Astrocyte (in vitro differentiated cells and primary cell): ENCODE data around the gene MCM3AP. TPM values are rescaled to one million over a fixed set of nuclear protein-coding genes. Genes with fewer than 3 reads are reported as not detected.

ENCODE experiments used
- DNase-seq: peaks from one replicate; pipeline ENCODE4 v3.0.0-alpha.2; 2010; ENCODE audit warnings: low read depth
- FAIRE-seq: peaks from 2 replicates; lab custom pipeline; 2011; peaks lifted over from hg19 to GRCh38; lab: Jason Lieb, UNC
- H2AFZ ChIP-seq: 2 replicates; pipeline ENCODE4 v1.6.0; 2012; ENCODE audit warnings: low read depth, low read length, inconsistent platforms
- H3K27ac ChIP-seq: 2 replicates; pipeline ENCODE4 v1.5.1; 2011; ENCODE audit warnings: low read depth, low read length, inconsistent platforms
- H3K27me3 ChIP-seq: 2 replicates; pipeline ENCODE4 v1.6.0; 2011; ENCODE audit warnings: low read length, inconsistent platforms; ENCODE audit not compliant: insufficient read depth
- H3K36me3 ChIP-seq: 2 replicates; pipeline ENCODE4 v1.5.1; 2011; ENCODE audit warnings: low read length, inconsistent platforms; ENCODE audit not compliant: insufficient read depth
- H3K4me1 ChIP-seq: 2 replicates; pipeline ENCODE4 v1.5.1; 2011; ENCODE audit warnings: low read length, inconsistent platforms; ENCODE audit not compliant: insufficient read depth
- H3K4me2 ChIP-seq: 2 replicates; pipeline ENCODE4 v1.6.0; 2012; ENCODE audit warnings: low read length, inconsistent platforms
- H3K4me3 ChIP-seq: 2 replicates; pipeline ENCODE4 v1.5.1; 2011; ENCODE audit warnings: low read depth, mild to moderate bottlenecking, low read length, inconsistent platforms; ENCODE audit not compliant: insufficient read depth
- H3K79me2 ChIP-seq: 2 replicates; pipeline ENCODE4 v1.6.0; 2012; ENCODE audit warnings: mild to moderate bottlenecking, low read length, inconsistent platforms; ENCODE audit not compliant: insufficient read depth
- H3K9ac ChIP-seq: 2 replicates; pipeline ENCODE4 v1.6.0; 2012; ENCODE audit warnings: mild to moderate bottlenecking, low read length, inconsistent platforms
- H3K9me3 ChIP-seq: 2 replicates; pipeline ENCODE4 v1.5.1; 2012; ENCODE audit warnings: low read depth, mild to moderate bottlenecking, low read length, inconsistent platforms; ENCODE audit not compliant: insufficient read depth
- H4K20me1 ChIP-seq: 2 replicates; pipeline ENCODE4 v1.6.0; 2012; ENCODE audit warnings: low read length, inconsistent platforms; ENCODE audit not compliant: insufficient read depth
- H3K27ac Mint-ChIP-seq: one replicate; pipeline ENCODE4 v1.8.0; 2021; ENCODE audit warnings: mild to moderate bottlenecking, mixed read lengths; ENCODE audit not compliant: unreplicated experiment
- H3K27me3 Mint-ChIP-seq: one replicate; pipeline ENCODE4 v1.8.0; 2021; ENCODE audit warnings: low read depth, mixed read lengths; ENCODE audit not compliant: unreplicated experiment
- H3K36me3 Mint-ChIP-seq: one replicate; pipeline ENCODE4 v1.8.0; 2021; ENCODE audit warnings: low read depth, mixed read lengths; ENCODE audit not compliant: unreplicated experiment
- H3K4me1 Mint-ChIP-seq: one replicate; pipeline ENCODE4 v1.8.0; 2021; ENCODE audit warnings: low read depth, mixed read lengths; ENCODE audit not compliant: unreplicated experiment
- H3K4me3 Mint-ChIP-seq: one replicate; pipeline ENCODE4 v1.8.0; 2021; ENCODE audit warnings: mild to moderate bottlenecking, moderate library complexity, mixed read lengths; ENCODE audit not compliant: unreplicated experiment
- H3K9me3 Mint-ChIP-seq: one replicate; pipeline ENCODE4 v1.8.0; 2021; ENCODE audit warnings: mild to moderate bottlenecking, mixed read lengths; ENCODE audit not compliant: unreplicated experiment
- CTCF ChIP-seq: IDR thresholded peaks from 2 replicates; pipeline ENCODE4 v1.5.1; 2011; ENCODE audit warnings: low read depth, mild to moderate bottlenecking, inconsistent platforms, low read length, moderate library complexity; ENCODE audit not compliant: insufficient read depth
- EZH2 ChIP-seq: IDR thresholded peaks from 2 replicates; pipeline ENCODE4 v1.6.1; 2012; ENCODE audit warnings: mild to moderate bottlenecking, low read length, inconsistent platforms; ENCODE audit not compliant: insufficient read depth
- total RNA-seq: library from RNA; stranded (reverse); gene quantifications from 2 replicates; pipeline ENCODE4 v1.2.1, GENCODE V29; 2021

Gene MCM3AP
- total RNA-seq, 1 donor from 2014 or later, result 84.2 TPM

- Mint-ChIP-seq H3K27ac (no peak overlapping the region), H3K9me3 (no peaks in the 10 kb centered on the region), H3K4me3 (no peak overlapping the region), H3K4me1 (peaks cover 2% of the 10 kb centered on the region), H3K27me3 (no peaks in the 10 kb centered on the region), H3K36me3 (peaks cover 7% of the 10 kb centered on the region)
- Histone ChIP-seq H4K20me1 (peaks cover 52% of the 10 kb centered on the region), H3K27me3 (no peaks in the 10 kb centered on the region), H3K9me3 (no peaks in the 10 kb centered on the region), H3K4me2 (no peak overlapping the region), H3K4me1 (no peaks in the 10 kb centered on the region), H3K36me3 (no peaks in the 10 kb centered on the region), H3K4me3 (no peak overlapping the region), H3K9ac (no peak overlapping the region), H2AFZ (no peak overlapping the region), H3K79me2 (no peaks in the 10 kb centered on the region), H3K27ac (no peak overlapping the region)
- DNase-seq (no peak), FAIRE-seq (no peak)
- TF ChIP-seq EZH2, result no peak
- no peak for TF ChIP-seq CTCF
These were observed 72.5 kb downstream of the MCM3AP start for GRCh38 chr21:46212721-46213484.

GRCh38 chr21:46211786-46212720 is 73.4 kb downstream of the MCM3AP start:
- H3K79me2 ChIP-seq, result no peaks in the 10 kb centered on the region
- TF ChIP-seq EZH2 (no peak), CTCF (no peak)
- H2AFZ ChIP-seq, result no peak overlapping the region
- Mint-ChIP-seq H3K27me3 (no peaks in the 10 kb centered on the region), H3K4me1 (peaks cover 2% of the 10 kb centered on the region), H3K9me3 (no peaks in the 10 kb centered on the region), H3K4me3 (no peak overlapping the region), H3K27ac (no peak overlapping the region), H3K36me3 (peaks cover 5% of the 10 kb centered on the region)
- no peak overlapping the region for H3K4me3 ChIP-seq
- H3K9me3 ChIP-seq, result no peaks in the 10 kb centered on the region
- DNase-seq, result no peak
- no peaks in the 10 kb centered on the region for H3K27me3 ChIP-seq
- no peak overlapping the region for H3K27ac ChIP-seq
- H3K4me1 ChIP-seq, result no peaks in the 10 kb centered on the region
- H3K9ac ChIP-seq, result no peak overlapping the region
- no peak for FAIRE-seq
- H3K36me3 ChIP-seq, result peaks cover 2% of the 10 kb centered on the region
- H4K20me1 ChIP-seq, result peaks cover 45% of the 10 kb centered on the region
- H3K4me2 ChIP-seq, result no peak overlapping the region
